ENCODE data around the gene CDH23. TPM values are rescaled to one million over a fixed set of nuclear protein-coding genes. Genes with fewer than 3 reads are reported as not detected.

The CDH23 gene
- total and polyA plus RNA-seq, 10 of the 15 experiments (the other 5 are each of a cell fraction or from before 2014, with no cell fraction given), result 0.09 to 0.40 (median 0.15) TPM; not detected in 1

GRCh38 chr10:71864911-71865361, 468.2 kb downstream of the CDH23 start:
- WGBS (ENCODE audit: insufficient coverage, insufficient replicate concordance, low lambda C conversion rate, missing lambda C conversion rate), result 91% methylated on average over 4 of the region's 5 CpGs
- POLR2A ChIA-PET, result no interaction called here
- TF ChIP-seq IKZF2 (IDR thresholded peaks at IDR 0.05) (no peak), POU2F2 (IDR thresholded peaks at IDR 0.05; ENCODE audit: borderline replicate concordance, low read depth, low read length) (no peak), SMC3 (IDR thresholded peaks at IDR 0.05; ENCODE audit: borderline replicate concordance, low read length) (no peak), SMAD5 (IDR thresholded peaks at IDR 0.05; ENCODE audit: low read depth) (no peak)
- Histone ChIP-seq H3K27ac (ENCODE audit: control insufficient read depth, insufficient read depth) (no peak overlapping the region), H3K4me3 (no peak overlapping the region), H3K9me3 (replicated peaks; ENCODE audit: control insufficient read depth, insufficient read depth, low read length) (no peaks in the 10 kb centered on the region), H3K36me3 (ENCODE audit: control insufficient read depth in 2 of 2, insufficient read depth in 2 of 2, low read length in 1 of 2) (no peaks in the 10 kb centered on the region), H3K79me2 (ENCODE audit: control insufficient read depth, insufficient read depth, low read length) (no peaks in the 10 kb centered on the region), H3K27me3 (replicated peaks in 1 of 2; ENCODE audit: control insufficient read depth in 2 of 2, insufficient read depth in 2 of 2, low read length in 1 of 2) (no peaks in the 10 kb centered on the region), H3K9ac (ENCODE audit: control insufficient read depth, insufficient read depth, low read length) (no peak overlapping the region), H2AFZ (ENCODE audit: control insufficient read depth, low read depth, low read length) (no peak overlapping the region), H3K4me2 (ENCODE audit: control insufficient read depth, insufficient read depth) (no peak overlapping the region), H3K4me1 (ENCODE audit: control insufficient read depth, insufficient read depth, low read length) (peaks cover 18% of the 10 kb centered on the region), H4K20me1 (ENCODE audit: control insufficient read depth, insufficient read depth) (no peaks in the 10 kb centered on the region)
- ATAC-seq (no peak), DNase-seq (ENCODE audit: low read depth, low spot score) (no peak), FAIRE-seq (no peak)
- in situ Hi-C loops (cut with MboI) (no loop called here), intact Hi-C loops (cut with micrococcal nuclease; ENCODE audit: unreplicated experiment) (no loop called here)
- BruUV-seq (replicated peaks), result no TSS peak
- CTCF ChIA-PET, result no interaction called here
- SMC1A ChIA-PET (ENCODE audit: uncharacterized antibody, unreplicated experiment), result no interaction called here
- RAD21 ChIA-PET (ENCODE audit: unreplicated experiment), result no interaction called here

Small RNAs within 50 kb of the gene (microRNA-seq; reads per million reads assigned to microRNA genes)
- not detected for gene MIR7152

Small RNAs within 50 kb of the gene (small RNA-seq; reads per million reads assigned to genes)
- gene MIR7152 (not detected), gene RNU7-38P (not detected)

Other genes starting within 250 kb of the CDH23 start
- gene UNC5B, start 184.3 kb upstream of the CDH23 start, total RNA-seq (2014; rRNA removed), result not detected in 2 replicates
- not detected in 2 replicates for gene UNC5B, start 184.3 kb upstream of the CDH23 start, total RNA-seq (2014; rRNA removed; fragmentation: Illumina TruSeq; extraction: Trizol)
- gene UNC5B, start 184.3 kb upstream of the CDH23 start, total RNA-seq (2021), result 0.08 and 0.11 TPM in 2 replicates
- gene UNC5B, start 184.3 kb upstream of the CDH23 start, polyA plus RNA-seq (2011; rRNA removed), result not detected in 2 replicates
- gene UNC5B, start 184.3 kb upstream of the CDH23 start, polyA plus RNA-seq (2014; fragmentation: Illumina TruSeq; extraction: Trizol), result not detected in 2 replicates
- not detected for gene UNC5B, start 184.3 kb upstream of the CDH23 start, polyA plus RNA-seq (2014; fragmentation: Nextera tagmentation; extraction: Ambion mirVana)
- gene UNC5B, start 184.3 kb upstream of the CDH23 start, polyA plus RNA-seq (2014; rRNA removed), result not detected in 2 replicates
- gene UNC5B, start 184.3 kb upstream of the CDH23 start, polyA plus RNA-seq (2016; fragmentation: Nextera tagmentation; extraction: Ambion mirVana), result under 1 TPM in 1 of 2 experiments, not detected in 1; 0.03 TPM
- gene SLC29A3, start 77.7 kb upstream of the CDH23 start, total RNA-seq (2014; rRNA removed), result 1.5 and 1.8 TPM in 2 replicates
- 1.5 and 1.6 TPM in 2 replicates for gene SLC29A3, start 77.7 kb upstream of the CDH23 start, total RNA-seq (2014; rRNA removed; fragmentation: Illumina TruSeq; extraction: Trizol)
- 3.2 and 3.6 TPM in 2 replicates for gene SLC29A3, start 77.7 kb upstream of the CDH23 start, total RNA-seq (2021)
- gene SLC29A3, start 77.7 kb upstream of the CDH23 start, polyA plus RNA-seq (2011; rRNA removed), result 1.5 and 2.8 TPM in 2 replicates
- gene SLC29A3, start 77.7 kb upstream of the CDH23 start, polyA plus RNA-seq (2014; fragmentation: Illumina TruSeq; extraction: Trizol), result 3.1 and 3.2 TPM in 2 replicates
- gene SLC29A3, start 77.7 kb upstream of the CDH23 start, polyA plus RNA-seq (2014; fragmentation: Nextera tagmentation; extraction: Ambion mirVana), result 1 to 10 TPM; 2.1 to 2.5 TPM
- gene SLC29A3, start 77.7 kb upstream of the CDH23 start, polyA plus RNA-seq (2014; rRNA removed), result 1.8 and 2.0 TPM in 2 replicates
- gene SLC29A3, start 77.7 kb upstream of the CDH23 start, polyA plus RNA-seq (2016; fragmentation: Nextera tagmentation; extraction: Ambion mirVana), result 1 to 10 TPM; 3.1 to 4.0 TPM

All from GM12878 (cell line).